ENCODE measurements around the gene TUFM. TPM values are rescaled to one million over a fixed set of nuclear protein-coding genes. Genes with fewer than 3 reads are reported as not detected.

The TUFM gene
- total and polyA plus RNA-seq, 2 of the 8 experiments (the other 6 are each of a cell fraction or from before 2014, with no cell fraction given) = 216 to 249 TPM

GRCh38 chr16:28834349-28834748 is 11.8 kb downstream of the TUFM start:
- no peaks in the 10 kb centered on the region; the same call in 1 of the 2 replicates for H3K23me2 ChIP-seq (ENCODE audit: low read depth, low read length)
- no peaks in the 10 kb centered on the region for H3K27me3 ChIP-seq (replicated peaks in 1 of 4; ENCODE audit: control insufficient read depth in 3 of 4, extremely low read depth in 1 of 4, insufficient read depth in 3 of 4, low read length in 3 of 4)
- no peak overlapping the region for H3K4me2 ChIP-seq (ENCODE audit: insufficient read depth in 1 of 2, low read depth in 2 of 2, low read length in 2 of 2)
- H3K79me2 ChIP-seq (ENCODE audit: control insufficient read depth in 1 of 2, insufficient read depth in 2 of 2, low read length in 2 of 2) = peaks cover 0 to 10% of the 10 kb centered on the region in 2 experiments; a peak in 1 of 4 replicates
- WGBS, 2 experiments (ENCODE audit: extremely low coverage in 1 of 2, insufficient coverage in 1 of 2, insufficient read length in 1 of 2, insufficient replicate concordance in 2 of 2, low coverage in 1 of 2, low lambda C conversion rate in 2 of 2, missing lambda C conversion rate in 1 of 2) = 96% methylated on average over 14 of the region's 14 CpGs; no CpG with 5 or more reads in 1 of the 2 experiments
- no peak overlapping the region for H3K14ac ChIP-seq (ENCODE audit: insufficient read length)
- ChIA-PET CTCF (ENCODE audit: partially characterized antibody) (interaction anchor here (4.5 kb wide), 1 partner anchor 12 kb away, joined by 26 read pairs; the partner anchor contains the start of gene TUFM), POLR2A (ENCODE audit: partially characterized antibody) (interaction anchor here (4.0 to 23.4 kb wide), 4 partner anchors 6 to 41 kb away, joined by 17 to 756 read pairs (median 460); partner anchors contain the start of genes ATP2A1, ATXN2L, SH2B1 and TUFM)
- H2BK12ac ChIP-seq (ENCODE audit: low read depth, low read length) = no peak overlapping the region
- H3K18ac ChIP-seq (ENCODE audit: extremely low read depth, low read length) = no peak overlapping the region
- H3K79me1 ChIP-seq (ENCODE audit: low read depth, low read length) = 0 out of 2 replicates have a peak, but pooled peaks cover 2% of the 10 kb centered on the region
- no peak overlapping the region for H2AK5ac ChIP-seq (ENCODE audit: low read depth, low read length)
- peaks cover 2 to 24% of the 10 kb centered on the region in 2 experiments for H4K20me1 ChIP-seq (replicated peaks in 1 of 2; ENCODE audit: control insufficient read depth in 1 of 2, insufficient read depth in 2 of 2, low read length in 2 of 2)
- no peak overlapping the region for H3K56ac ChIP-seq (replicated peaks; ENCODE audit: insufficient read length, low read depth, low read length)
- no peak overlapping the region for H2BK120ac ChIP-seq (replicated peaks; ENCODE audit: low read depth, low read length)
- H4K91ac ChIP-seq (replicated peaks; ENCODE audit: insufficient read length, low read length) = no peak overlapping the region
- no peak overlapping the region for H3K9ac ChIP-seq (replicated peaks in 1 of 4; ENCODE audit: extremely low read depth in 1 of 4, low read depth in 3 of 4, low read length in 3 of 4)
- H4K8ac ChIP-seq (ENCODE audit: extremely low read depth, insufficient read depth, low read length) = no peak overlapping the region
- H3K27ac ChIP-seq (ENCODE audit: low read depth, low read length) = no peak overlapping the region
- H3K36me3 ChIP-seq (ENCODE audit: control insufficient read depth in 2 of 4, insufficient read depth in 4 of 4, low read length in 3 of 4) = peaks cover 59 to 91% (median 76%) of the 10 kb centered on the region in 4 experiments
- H3K4me3 ChIP-seq (ENCODE audit: extremely low read depth in 1 of 4, insufficient read depth in 2 of 4, low read depth in 3 of 4, low read length in 4 of 4) = no peak overlapping the region
- no peak overlapping the region for H3K4ac ChIP-seq (replicated peaks; ENCODE audit: insufficient read length, low read depth, low read length)
- no peak overlapping the region for H2BK15ac ChIP-seq (ENCODE audit: low read length)
- no peak overlapping the region for H4K5ac ChIP-seq (ENCODE audit: insufficient read length, low read depth, low read length)
- H3K23ac ChIP-seq (ENCODE audit: insufficient read length) = no peak overlapping the region
- FAIRE-seq (no peak), DNase-seq (ENCODE audit: low read depth in 1 of 2, low spot score in 2 of 2) (no peak)
- no peaks in the 10 kb centered on the region for H3K4me1 ChIP-seq (replicated peaks in 1 of 4; ENCODE audit: control insufficient read depth in 3 of 4, insufficient read depth in 4 of 4, low read length in 3 of 4)
- H2BK5ac ChIP-seq (ENCODE audit: low read depth, low read length) = no peak overlapping the region
- no peak overlapping the region for H2BK20ac ChIP-seq (ENCODE audit: low read length)
- no peak overlapping the region for H2AFZ ChIP-seq (ENCODE audit: low read length)
- H3K9me3 ChIP-seq (ENCODE audit: insufficient read depth in 2 of 2, low read depth in 1 of 2, low read length in 1 of 2) = no peaks in the 10 kb centered on the region
- TF ChIP-seq MAFK (IDR thresholded peaks at IDR 0.05; ENCODE audit: low read depth, low read length) = no peak
- TF ChIP-seq POLR2AphosphoS5 (IDR thresholded peaks at IDR 0.05; ENCODE audit: low read depth, low read length) = no peak
- TF ChIP-seq BRCA1 (IDR thresholded peaks at IDR 0.05; ENCODE audit: low read depth, low read length) = no peak
- TF ChIP-seq SUZ12 (IDR thresholded peaks at IDR 0.05; ENCODE audit: low read length) = no peak
- no peak for TF ChIP-seq RAD21 (IDR thresholded peaks at IDR 0.05 in 1 of 2, conservative IDR thresholded peaks at IDR 0.05 in 1 of 2; ENCODE audit: low read depth in 2 of 2, low read length in 2 of 2)
- no peak for TF ChIP-seq PHF8 (conservative IDR thresholded peaks at IDR 0.05; ENCODE audit: low read depth, low read length)
- no peak for TF ChIP-seq TCF12 (IDR thresholded peaks at IDR 0.05; ENCODE audit: low read depth, low read length)
- no peak for TF ChIP-seq RNF2 (IDR thresholded peaks at IDR 0.05; ENCODE audit: borderline replicate concordance, low read depth, low read length, missing control alignments, poor library complexity, severe bottlenecking)
- TF ChIP-seq BCL11A (IDR thresholded peaks at IDR 0.05; ENCODE audit: low read depth in 2 of 2, low read length in 2 of 2) = no peak
- TF ChIP-seq TAF7 (optimal IDR thresholded peaks at IDR 0.05; ENCODE audit: borderline replicate concordance, low read depth, low read length) = no peak
- TF ChIP-seq RFX5 (IDR thresholded peaks at IDR 0.05; ENCODE audit: borderline replicate concordance, low read depth, low read length) = no peak
- no peak for TF ChIP-seq KDM1A (IDR thresholded peaks at IDR 0.05; ENCODE audit: borderline replicate concordance, low read length)
- TF ChIP-seq HDAC2 (IDR thresholded peaks at IDR 0.05; ENCODE audit: borderline replicate concordance in 1 of 2, low read depth in 2 of 2, low read length in 2 of 2) = no peak

Data from H1 (cell line).